IMR-90 (cell line): ENCODE data around the gene RPL21. TPM values are rescaled to one million over a fixed set of nuclear protein-coding genes. Genes with fewer than 3 reads are reported as not detected.

Experiments
- ATAC-seq: fragments of 200-7000 bp; cut with Tn5 transposase; 2 replicates; pipeline ENCODE4 v1.9.1; 2020; ENCODE audit warnings: low read depth, mild to moderate bottlenecking, moderate library complexity
- BruUV-seq: library from RNA; stranded (reverse); fragments of 400-500 nt; replicated peaks from 2 replicates; lab custom pipeline; 2021; lab: Mats Ljungman, UMichigan
- CTCF ChIA-PET: fragments of 300-600 bp; formaldehyde crosslinking; extraction: SDS; loops from one replicate; lab custom pipeline; 2021; ENCODE audit warnings: antibody characterized with exemption; lab: Yijun Ruan, JAX
- POLR2A ChIA-PET: fragments of 300-600 bp; sonication (Branson Sonifier 250); formaldehyde crosslinking; loops from one replicate; lab custom pipeline; 2022; ENCODE audit warnings: antibody characterized with exemption; ENCODE audit not compliant: unreplicated experiment; lab: Charles Lee
- DNase-seq: peaks from one replicate; pipeline ENCODE4 v3.0.0; 2013
- H2AFZ ChIP-seq: replicated peaks from 2 replicates; pipeline ENCODE3; 2013; ENCODE audit warnings: low read length, mild to moderate bottlenecking; ENCODE audit not compliant: poor library complexity
- H2AK5ac ChIP-seq: 2 replicates; pipeline ENCODE4 v1.6.1; 2013; ENCODE audit warnings: low read depth, low read length, inconsistent platforms
- H2AK9ac ChIP-seq: replicated peaks from 2 replicates; pipeline ENCODE3; 2013; ENCODE audit warnings: mild to moderate bottlenecking, low read depth, low read length, moderate library complexity; ENCODE audit not compliant: poor library complexity
- H2BK120ac ChIP-seq: 2 replicates; pipeline ENCODE4 v1.6.1; 2013; ENCODE audit warnings: low read depth, low read length, inconsistent platforms
- H2BK15ac ChIP-seq: 3 replicates; pipeline ENCODE4 v1.6.1; 2013; ENCODE audit warnings: low read depth, low read length, inconsistent platforms
- H2BK20ac ChIP-seq: 2 replicates; pipeline ENCODE4 v1.6.1; 2013; ENCODE audit warnings: low read depth, mild to moderate bottlenecking, inconsistent platforms, low read length, moderate library complexity
- H2BK5ac ChIP-seq: 2 replicates; pipeline ENCODE4 v1.6.1; 2013; ENCODE audit warnings: mild to moderate bottlenecking, low read depth, low read length, inconsistent platforms; ENCODE audit not compliant: poor library complexity, severe bottlenecking
- H3K14ac ChIP-seq: replicated peaks from 2 replicates; pipeline ENCODE4 v1.6.1; 2013; ENCODE audit warnings: low read depth, low read length, inconsistent platforms
- H3K18ac ChIP-seq: 2 replicates; pipeline ENCODE4 v1.6.1; 2013; ENCODE audit warnings: low read depth, low read length, control low read depth
- H3K23ac ChIP-seq: 2 replicates; pipeline ENCODE4 v1.6.1; 2013; ENCODE audit warnings: low read depth, low read length, inconsistent platforms
- H3K27ac ChIP-seq: 2 replicates; pipeline ENCODE4 v1.5.1; 2013; ENCODE audit warnings: mild to moderate bottlenecking, control low read depth, low read length; ENCODE audit not compliant: insufficient read depth
- H3K27me3 ChIP-seq: 2 replicates; pipeline ENCODE4 v1.6.1; 2013; ENCODE audit warnings: low read length; ENCODE audit not compliant: control insufficient read depth, insufficient read depth
- H3K36me3 ChIP-seq: 2 replicates; pipeline ENCODE4 v1.6.1; 2013; ENCODE audit warnings: low read length, mixed read lengths; ENCODE audit not compliant: control insufficient read depth, insufficient read depth
- H3K4ac ChIP-seq: 2 replicates; pipeline ENCODE4 v1.6.1; 2013; ENCODE audit warnings: low read depth, low read length, inconsistent platforms
- H3K4me1 ChIP-seq: 2 replicates; pipeline ENCODE4 v1.6.1; 2013; ENCODE audit warnings: low read length, mixed read lengths; ENCODE audit not compliant: control insufficient read depth, insufficient read depth
- H3K4me2 ChIP-seq: 2 replicates; pipeline ENCODE4 v1.6.1; 2013; ENCODE audit warnings: low read depth, mild to moderate bottlenecking, control low read depth, low read length, moderate library complexity
- H3K4me3 ChIP-seq: 2 replicates; pipeline ENCODE4 v1.5.1; 2013; ENCODE audit warnings: low read depth, mild to moderate bottlenecking, control low read depth, low read length, moderate library complexity; ENCODE audit not compliant: insufficient read depth
- H3K56ac ChIP-seq: 2 replicates; pipeline ENCODE4 v1.6.1; 2013; ENCODE audit warnings: low read length, inconsistent platforms; ENCODE audit not compliant: insufficient read depth; ENCODE audit errors: extremely low read depth
- H3K79me1 ChIP-seq, 2 experiments: 2 replicates each; pipeline ENCODE4 v1.6.1; 2013; ENCODE audit warnings: low read length in 2 of 2, inconsistent platforms in 1 of 2, low read depth in 1 of 2
- H3K9ac ChIP-seq: 2 replicates; pipeline ENCODE4 v1.6.1; 2013; ENCODE audit warnings: low read depth, low read length, control low read depth
- H3K9me1 ChIP-seq: 2 replicates; pipeline ENCODE4 v1.6.1; 2013; ENCODE audit warnings: low read length, inconsistent platforms; ENCODE audit not compliant: insufficient read depth
- H3K9me3 ChIP-seq: 2 replicates; pipeline ENCODE4 v1.6.1; 2013; ENCODE audit warnings: low read length; ENCODE audit not compliant: control insufficient read depth, insufficient read depth
- H4K20me1 ChIP-seq: 2 replicates; pipeline ENCODE4 v1.6.1; 2013; ENCODE audit warnings: low read length, inconsistent platforms; ENCODE audit not compliant: insufficient read depth
- H4K5ac ChIP-seq: 2 replicates; pipeline ENCODE4 v1.6.1; 2013; ENCODE audit warnings: mild to moderate bottlenecking, low read depth, low read length, control low read depth
- H4K8ac ChIP-seq, 2 experiments: 2 replicates each; pipeline ENCODE4 v1.6.1; 2013; ENCODE audit warnings: low read depth in 2 of 2, low read length in 2 of 2, control low read depth in 1 of 2, inconsistent platforms in 1 of 2
- H4K91ac ChIP-seq: 2 replicates; pipeline ENCODE4 v1.6.1; 2013; ENCODE audit warnings: low read depth, low read length, inconsistent platforms; ENCODE audit not compliant: insufficient read depth
- BHLHE40 ChIP-seq: fragments of 150-350 bp; IDR thresholded peaks from 2 replicates; pipeline ENCODE4 v1.6.1; 2016; ENCODE audit warnings: mild to moderate bottlenecking, low read depth, low read length
- CEBPB ChIP-seq: IDR thresholded peaks from 2 replicates; pipeline ENCODE4 v1.6.1; 2012; ENCODE audit warnings: low read depth, low read length, improper control_type of control experiment
- CHD1 ChIP-seq: IDR thresholded peaks from 2 replicates; pipeline ENCODE4 v1.6.1; 2012; ENCODE audit warnings: low read depth, low read length, improper control_type of control experiment
- ELK1 ChIP-seq: fragments of 150-350 bp; IDR thresholded peaks from 2 replicates; pipeline ENCODE4 v1.6.1; 2016; ENCODE audit warnings: low read depth, mild to moderate bottlenecking, low read length, moderate library complexity, borderline replicate concordance
- MAFK ChIP-seq: IDR thresholded peaks from 2 replicates; pipeline ENCODE4 v1.6.1; 2012; ENCODE audit warnings: low read depth, low read length, improper control_type of control experiment
- MXI1 ChIP-seq: IDR thresholded peaks from 2 replicates; pipeline ENCODE4 v1.6.1; 2012; ENCODE audit warnings: low read depth, mild to moderate bottlenecking, low read length, moderate library complexity, borderline replicate concordance
- NFE2L2 ChIP-seq: fragments of 150-350 bp; IDR thresholded peaks from 2 replicates; pipeline ENCODE4 v1.6.1; 2016; ENCODE audit warnings: low read depth, mild to moderate bottlenecking, low read length
- POLR2A ChIP-seq: IDR thresholded peaks from 2 replicates; pipeline ENCODE4 v1.6.1; 2012; ENCODE audit warnings: mild to moderate bottlenecking, low read depth, low read length
- RAD21 ChIP-seq: IDR thresholded peaks from 2 replicates; pipeline ENCODE4 v1.6.1; 2012; ENCODE audit warnings: low read length, improper control_type of control experiment
- RCOR1 ChIP-seq: IDR thresholded peaks from 2 replicates; pipeline ENCODE4 v1.6.1; 2012; ENCODE audit warnings: mild to moderate bottlenecking, low read length, improper control_type of control experiment; ENCODE audit not compliant: insufficient replicate concordance
- SMC3 ChIP-seq: fragments of 150-350 bp; IDR thresholded peaks from 2 replicates; pipeline ENCODE4 v1.6.1; 2016; ENCODE audit warnings: low read depth, mild to moderate bottlenecking, antibody characterized with exemption, low read length, moderate library complexity
- WGBS, 2 experiments: methylation state at CpG; one replicate each; pipeline versions ENCODE4 v1.1.5 to v1.1.7; 2013; ENCODE audit warnings: missing lambda C conversion rate in 2 of 2; ENCODE audit not compliant: insufficient read length in 1 of 2; ENCODE audit errors: extremely low coverage in 2 of 2; 5-methylcytosine and 5-hydroxymethylcytosine counted together
- dilution Hi-C: fragments of 300-500 bp; cut with HindIII; formaldehyde crosslinking; loops from one replicate; pipeline ENCODE4 v1.14.3; 2018; ENCODE audit warnings: low sequenced_read_pairs; ENCODE audit not compliant: unreplicated experiment
- in situ Hi-C: fragments of 300-500 bp; cut with MboI; formaldehyde crosslinking; loops from 3 replicates; pipeline ENCODE4 v1.14.3; 2019; ENCODE audit warnings: low sequenced_read_pairs, inconsistent platforms, mixed read lengths
- intact Hi-C: fragments of 100-400 bp; cut with micrococcal nuclease; formaldehyde crosslinking; loops from 2 replicates; pipeline ENCODE4 v1.10.0; 2022
- polyA plus RNA-seq, 3 experiments: library from polyadenylated mRNA; depleted of rRNA; stranded (reverse); fragments of >200 nt; gene quantifications; 2 replicates each; pipeline ENCODE4 v1.2.3, GENCODE V29; 2012; ENCODE audit warnings: low replicate concordance in 1 of 3
- total RNA-seq: library from RNA; depleted of rRNA; stranded (reverse); fragments of >200 nt; gene quantifications from 2 replicates; pipeline ENCODE4 v1.2.3, GENCODE V29; 2012
- TF ChIP-seq, protein P1 (sequence below): conservative IDR thresholded peaks from 2 replicates; pipeline ENCODE4 v1.5.1; 2012; ENCODE audit warnings: mild to moderate bottlenecking, low read depth, low read length, improper control_type of control experiment

RPL21 gene
- total and polyA plus RNA-seq, 2 of the 4 experiments (the other 2 are of a cell fraction) = 912 to 1,160 TPM

DNA sequence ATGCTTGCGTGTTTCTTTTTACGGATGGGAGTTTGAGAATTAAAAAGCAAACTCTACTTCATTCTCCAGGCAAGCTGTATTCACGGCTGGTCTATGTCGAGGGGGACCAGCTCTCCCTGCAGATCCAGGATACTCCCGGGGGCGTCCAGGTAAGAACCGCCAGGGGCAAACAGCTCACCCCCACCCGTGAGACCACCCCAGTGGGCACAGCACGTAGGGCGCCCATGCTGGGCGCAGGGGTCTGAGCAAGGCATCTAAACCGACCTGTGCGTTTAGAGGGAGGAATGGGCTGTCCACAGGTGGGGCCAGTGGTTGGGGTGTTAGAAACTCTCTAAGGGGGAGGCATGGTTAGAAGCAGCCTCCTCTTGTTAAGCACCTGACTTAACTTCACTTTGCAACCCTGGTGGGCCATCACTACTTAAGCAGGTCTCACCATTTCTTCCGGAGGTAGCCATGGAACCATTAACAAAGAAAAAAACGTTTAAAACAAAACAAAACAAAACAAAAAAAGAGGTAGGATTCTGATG lies 20.3 kb downstream of the RPL21 start (continued):
- TF ChIP-seq CHD1 = no peak

- H2BK120ac ChIP-seq = no peak overlapping the region
- H3K4me2 ChIP-seq = peak overlapping the region; percentile 50; the same call in 1 of the 2 replicates
- H3K23ac ChIP-seq = no peak overlapping the region
- H4K8ac ChIP-seq = 0 out of 4 replicates have a peak overlapping the region, but pooled peaks of 1 of the 2 experiments have one; percentile 6
- no peaks in the 10 kb centered on the region for H3K9me3 ChIP-seq
- no peaks in the 10 kb centered on the region for H3K27me3 ChIP-seq
- no peak overlapping the region for H4K91ac ChIP-seq
- H2AK9ac ChIP-seq = no peak overlapping the region
- no peak overlapping the region for H3K27ac ChIP-seq
- in situ Hi-C loops (loop anchor here (5.0 to 10.0 kb wide), 3 partner anchors 73 to 289 kb away; partner anchors contain the start of gene USP12), intact Hi-C loops (loop anchor here (5.0 kb wide), 1 partner anchor 38 kb away; no protein-coding TSS in a partner anchor), dilution Hi-C loops (no loop called here)
- H3K36me3 ChIP-seq = peaks cover 15% of the 10 kb centered on the region
- no peak overlapping the region for H4K5ac ChIP-seq
- H2AFZ ChIP-seq = no peak overlapping the region
- peak overlapping the region; percentile 56; the same call in 1 of the 2 replicates for H3K18ac ChIP-seq
- peaks cover 18% of the 10 kb centered on the region for H3K4me1 ChIP-seq
- no peak overlapping the region for H3K56ac ChIP-seq
- ChIA-PET POLR2A (interaction anchor here (0.7 kb wide), 1 partner anchor 651 kb away, joined by 18 read pairs; no protein-coding TSS in a partner anchor), CTCF (interaction anchor here (0.6 to 1.4 kb wide), 3 partner anchors 65 to 324 kb away, joined by 3 to 4 read pairs (median 4); no protein-coding TSS in a partner anchor)
- ATAC-seq (no peak), DNase-seq (peak; percentile 55)
- WGBS, 2 experiments = no CpG with 5 or more reads among the region's 4 CpGs
- H4K20me1 ChIP-seq = peaks cover 11% of the 10 kb centered on the region
- peaks cover 5% of the 10 kb centered on the region for H3K9me1 ChIP-seq
- H2BK5ac ChIP-seq = no peak overlapping the region
- no peak overlapping the region for H2BK20ac ChIP-seq
- no peak overlapping the region; the same call in 2 of the 3 replicates for H2BK15ac ChIP-seq
- H3K4me3 ChIP-seq = no peak overlapping the region
- H3K79me1 ChIP-seq = peaks cover 12 to 16% of the 10 kb centered on the region in 2 experiments; a peak in 3 of 4 replicates
- 0 out of 2 replicates have a peak overlapping the region, but pooled peaks have one; percentile 9 for H2AK5ac ChIP-seq
- H3K4ac ChIP-seq = no peak overlapping the region
- no TSS peak for BruUV-seq
- H3K14ac ChIP-seq = no peak overlapping the region
- no peak overlapping the region for H3K9ac ChIP-seq
- TF ChIP-seq CEBPB = no peak
- TF ChIP-seq RAD21 = no peak
- TF ChIP-seq MXI1 = no peak
- TF ChIP-seq SMC3 = no peak
- TF ChIP-seq POLR2A = no peak
- no peak for TF ChIP-seq RCOR1
- no peak for TF ChIP-seq BHLHE40
- no peak for TF ChIP-seq ELK1
- TF ChIP-seq, protein P1, sequence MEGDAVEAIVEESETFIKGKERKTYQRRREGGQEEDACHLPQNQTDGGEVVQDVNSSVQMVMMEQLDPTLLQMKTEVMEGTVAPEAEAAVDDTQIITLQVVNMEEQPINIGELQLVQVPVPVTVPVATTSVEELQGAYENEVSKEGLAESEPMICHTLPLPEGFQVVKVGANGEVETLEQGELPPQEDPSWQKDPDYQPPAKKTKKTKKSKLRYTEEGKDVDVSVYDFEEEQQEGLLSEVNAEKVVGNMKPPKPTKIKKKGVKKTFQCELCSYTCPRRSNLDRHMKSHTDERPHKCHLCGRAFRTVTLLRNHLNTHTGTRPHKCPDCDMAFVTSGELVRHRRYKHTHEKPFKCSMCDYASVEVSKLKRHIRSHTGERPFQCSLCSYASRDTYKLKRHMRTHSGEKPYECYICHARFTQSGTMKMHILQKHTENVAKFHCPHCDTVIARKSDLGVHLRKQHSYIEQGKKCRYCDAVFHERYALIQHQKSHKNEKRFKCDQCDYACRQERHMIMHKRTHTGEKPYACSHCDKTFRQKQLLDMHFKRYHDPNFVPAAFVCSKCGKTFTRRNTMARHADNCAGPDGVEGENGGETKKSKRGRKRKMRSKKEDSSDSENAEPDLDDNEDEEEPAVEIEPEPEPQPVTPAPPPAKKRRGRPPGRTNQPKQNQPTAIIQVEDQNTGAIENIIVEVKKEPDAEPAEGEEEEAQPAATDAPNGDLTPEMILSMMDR = no peak
- no peak for TF ChIP-seq NFE2L2
- no peak for TF ChIP-seq MAFK
Observed at GRCh38 chr13:27273658-27274425, 22.5 kb downstream of the RPL21 start.
